ENCODE data around the gene CBX6. TPM values are rescaled to one million over a fixed set of nuclear protein-coding genes. Genes with fewer than 3 reads are reported as not detected.

Gene CBX6
- total RNA-seq, 1 experiment from 2014 or later = 31.4 TPM

DNA sequence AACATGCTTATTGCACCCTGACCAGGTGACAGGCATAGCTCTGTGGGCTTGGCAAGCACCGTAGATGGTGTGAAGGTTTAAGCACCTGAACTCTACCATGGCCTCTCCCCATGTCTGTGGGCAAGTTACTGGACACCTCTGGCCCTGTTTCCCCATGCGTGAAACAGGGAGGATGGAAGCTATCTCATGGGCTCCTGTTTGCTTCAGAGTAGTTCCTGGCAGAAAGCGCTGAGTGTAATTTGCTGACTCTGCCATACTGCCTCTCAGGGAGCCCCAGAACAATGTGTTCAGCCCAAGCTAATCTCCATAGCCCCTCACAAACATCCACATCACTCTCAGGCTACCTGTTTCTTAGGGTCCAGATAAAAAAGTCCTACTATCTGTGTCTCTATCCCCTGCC, 2.4 kb downstream of the CBX6 start:
- H3K79me2 ChIP-seq (ENCODE audit: insufficient read depth, low read length) = no peaks in the 10 kb centered on the region; the same call in 1 of the 2 replicates
- Mint-ChIP-seq H3K36me3 (ENCODE audit: insufficient read depth in 1 of 3, low read depth in 3 of 3) (peaks cover 10 to 36% (median 31%) of the 10 kb centered on the region in 3 experiments; a peak in 6 of 7 replicates), H3K9me3 (no peaks in the 10 kb centered on the region; a peak in 1 of 5 replicates), H3K27ac (peak overlapping the region in 1 of 3 experiments; percentile 35; a peak in 1 of 7 replicates), H3K4me1 (peaks cover 33 to 39% of the 10 kb centered on the region in 2 experiments), H3K27me3 (ENCODE audit: low read depth) (peaks cover 8% of the 10 kb centered on the region), H3K4me3 (peak overlapping the region in 1 of 2 experiments; percentile 94; a peak in 2 of 5 replicates)
- H2BK12ac ChIP-seq (ENCODE audit: insufficient read length, low read depth, low read length) = no peak overlapping the region
- H3K23ac ChIP-seq (ENCODE audit: insufficient read length, low read depth, low read length) = no peak overlapping the region
- peaks cover 15% of the 10 kb centered on the region for H3K23me2 ChIP-seq (ENCODE audit: insufficient read length, low read depth, low read length, poor library complexity, severe bottlenecking)
- no peak overlapping the region for H3K14ac ChIP-seq (ENCODE audit: insufficient read depth, low read length)
- no peak overlapping the region for H4K91ac ChIP-seq (ENCODE audit: insufficient read length, low read depth, low read length)
- no peak overlapping the region for H3K4me2 ChIP-seq (ENCODE audit: insufficient read depth, insufficient read length, low read length)
- DNase-seq = peak; percentile 10
- TF ChIP-seq, protein P1, sequence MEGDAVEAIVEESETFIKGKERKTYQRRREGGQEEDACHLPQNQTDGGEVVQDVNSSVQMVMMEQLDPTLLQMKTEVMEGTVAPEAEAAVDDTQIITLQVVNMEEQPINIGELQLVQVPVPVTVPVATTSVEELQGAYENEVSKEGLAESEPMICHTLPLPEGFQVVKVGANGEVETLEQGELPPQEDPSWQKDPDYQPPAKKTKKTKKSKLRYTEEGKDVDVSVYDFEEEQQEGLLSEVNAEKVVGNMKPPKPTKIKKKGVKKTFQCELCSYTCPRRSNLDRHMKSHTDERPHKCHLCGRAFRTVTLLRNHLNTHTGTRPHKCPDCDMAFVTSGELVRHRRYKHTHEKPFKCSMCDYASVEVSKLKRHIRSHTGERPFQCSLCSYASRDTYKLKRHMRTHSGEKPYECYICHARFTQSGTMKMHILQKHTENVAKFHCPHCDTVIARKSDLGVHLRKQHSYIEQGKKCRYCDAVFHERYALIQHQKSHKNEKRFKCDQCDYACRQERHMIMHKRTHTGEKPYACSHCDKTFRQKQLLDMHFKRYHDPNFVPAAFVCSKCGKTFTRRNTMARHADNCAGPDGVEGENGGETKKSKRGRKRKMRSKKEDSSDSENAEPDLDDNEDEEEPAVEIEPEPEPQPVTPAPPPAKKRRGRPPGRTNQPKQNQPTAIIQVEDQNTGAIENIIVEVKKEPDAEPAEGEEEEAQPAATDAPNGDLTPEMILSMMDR (conservative IDR thresholded peaks at IDR 0.05) = no peak
- no peak overlapping the region for H2AFZ ChIP-seq (ENCODE audit: low read length)
- H3K79me1 ChIP-seq (ENCODE audit: insufficient read depth, low read depth, low read length, poor library complexity, severe bottlenecking) = peaks cover 5% of the 10 kb centered on the region
- H3K4me1 ChIP-seq (ENCODE audit: insufficient read depth, low read length) = peaks cover 1% of the 10 kb centered on the region; the same call in 1 of the 2 replicates
- no peak overlapping the region for H3K4ac ChIP-seq (ENCODE audit: low read depth, low read length)
- no peak overlapping the region for H3K27ac ChIP-seq (ENCODE audit: insufficient read length, low read depth, low read length)
- no peak overlapping the region for H2BK20ac ChIP-seq (ENCODE audit: low read depth, low read length, poor library complexity, severe bottlenecking)
- H4K20me1 ChIP-seq (ENCODE audit: control insufficient read depth, insufficient read depth, insufficient read length) = no peaks in the 10 kb centered on the region
- no peak overlapping the region for H2BK15ac ChIP-seq (ENCODE audit: low read depth, low read length)
- no peak overlapping the region for H3K9ac ChIP-seq (ENCODE audit: extremely low read depth, insufficient read length, low read length)
- no peak overlapping the region for H3K56ac ChIP-seq (ENCODE audit: insufficient read length, low read depth, low read length)
- H3K18ac ChIP-seq (ENCODE audit: insufficient read length, low read depth, low read length) = no peak overlapping the region
- no peak overlapping the region for H3T11ph ChIP-seq (ENCODE audit: low read length)
- no peak overlapping the region for H2BK120ac ChIP-seq (ENCODE audit: low read depth, low read length, poor library complexity, severe bottlenecking)
- no peak overlapping the region for H2BK5ac ChIP-seq (ENCODE audit: insufficient read length, low read length)
- no peak overlapping the region for H2AK5ac ChIP-seq (ENCODE audit: insufficient read length, low read length)
- no peak overlapping the region for H4K8ac ChIP-seq (replicated peaks; ENCODE audit: insufficient read length, low read depth, low read length)
- no peak overlapping the region for H4K5ac ChIP-seq (ENCODE audit: insufficient read length, low read depth, low read length)
- WGBS (ENCODE audit: extremely low coverage, insufficient read length, low lambda C conversion rate) = no CpG with 5 or more reads among the region's 3 CpGs
- H3K27me3 ChIP-seq (ENCODE audit: insufficient read depth, low read length) = no peaks in the 10 kb centered on the region
- H3K9me3 ChIP-seq (ENCODE audit: control insufficient read depth, low read depth, low read length) = no peaks in the 10 kb centered on the region
